ENCODE data around the gene RNF125.
"Not testable (repeated sequence)": the region's sequence is repeated elsewhere in the genome, so short reads cannot be mapped to it uniquely, and the experiment has no call there.

RNF125 gene

GRCh38 chr18:32056613-32057358, 38.2 kb downstream of the RNF125 start:
- Histone ChIP-seq H3K4me1 (ENCODE audit: control insufficient read depth, insufficient read depth, low read length, unreplicated experiment) (no peaks in the 10 kb centered on the region), H3K79me2 (ENCODE audit: control insufficient read depth, insufficient read depth, low read length, unreplicated experiment) (no peaks in the 10 kb centered on the region), H3K36me3 (ENCODE audit: insufficient read depth, low read length) (no peaks in the 10 kb centered on the region), H3K4me3 (ENCODE audit: low read depth, low read length) (no peak overlapping the region), H3K27ac (ENCODE audit: low read depth, low read length) (no peak overlapping the region), H3K27me3 (ENCODE audit: insufficient read depth, low read length) (no peaks in the 10 kb centered on the region), H2AFZ (ENCODE audit: low read length, unreplicated experiment) (no peak overlapping the region)

- H3K27me3 ChIP-seq (ENCODE audit: insufficient read depth, low read length), result no peaks in the 10 kb centered on the region
- no peaks in the 10 kb centered on the region for H3K79me2 ChIP-seq (ENCODE audit: control insufficient read depth, insufficient read depth, low read length, unreplicated experiment)
- no peak overlapping the region for H3K4me3 ChIP-seq (ENCODE audit: low read depth, low read length)
- no peak overlapping the region for H2AFZ ChIP-seq (ENCODE audit: low read length, unreplicated experiment)
- H3K4me1 ChIP-seq (ENCODE audit: control insufficient read depth, insufficient read depth, low read length, unreplicated experiment), result no peaks in the 10 kb centered on the region
- H3K36me3 ChIP-seq (ENCODE audit: insufficient read depth, low read length), result no peaks in the 10 kb centered on the region
- no peak overlapping the region for H3K27ac ChIP-seq (ENCODE audit: low read depth, low read length)
Observed at GRCh38 chr18:32057624-32058165, 39.1 kb downstream of the RNF125 start.

GRCh38 chr18:32060026-32060425, 41.4 kb downstream of the RNF125 start:
- Histone ChIP-seq H3K27me3 (ENCODE audit: insufficient read depth, low read length) (no peaks in the 10 kb centered on the region), H3K4me3 (ENCODE audit: low read depth, low read length) (no peak overlapping the region), H3K4me1 (ENCODE audit: control insufficient read depth, insufficient read depth, low read length, unreplicated experiment) (no peaks in the 10 kb centered on the region), H3K79me2 (ENCODE audit: control insufficient read depth, insufficient read depth, low read length, unreplicated experiment) (no peaks in the 10 kb centered on the region), H3K36me3 (ENCODE audit: insufficient read depth, low read length) (no peaks in the 10 kb centered on the region), H3K27ac (ENCODE audit: low read depth, low read length) (no peak overlapping the region), H2AFZ (ENCODE audit: low read length, unreplicated experiment) (no peak overlapping the region)

GRCh38 chr18:32067375-32068167, 48.9 kb downstream of the RNF125 start:
- H3K4me1 ChIP-seq (ENCODE audit: control insufficient read depth, insufficient read depth, low read length, unreplicated experiment), result no peaks in the 10 kb centered on the region
- H3K36me3 ChIP-seq (ENCODE audit: insufficient read depth, low read length), result no peaks in the 10 kb centered on the region
- H3K27ac ChIP-seq (ENCODE audit: low read depth, low read length), result no peak overlapping the region
- H3K27me3 ChIP-seq (ENCODE audit: insufficient read depth, low read length), result no peaks in the 10 kb centered on the region
- H3K79me2 ChIP-seq (ENCODE audit: control insufficient read depth, insufficient read depth, low read length, unreplicated experiment), result no peaks in the 10 kb centered on the region
- H3K4me3 ChIP-seq (ENCODE audit: low read depth, low read length), result no peak overlapping the region
- no peak overlapping the region for H2AFZ ChIP-seq (ENCODE audit: low read length, unreplicated experiment)

DNA sequence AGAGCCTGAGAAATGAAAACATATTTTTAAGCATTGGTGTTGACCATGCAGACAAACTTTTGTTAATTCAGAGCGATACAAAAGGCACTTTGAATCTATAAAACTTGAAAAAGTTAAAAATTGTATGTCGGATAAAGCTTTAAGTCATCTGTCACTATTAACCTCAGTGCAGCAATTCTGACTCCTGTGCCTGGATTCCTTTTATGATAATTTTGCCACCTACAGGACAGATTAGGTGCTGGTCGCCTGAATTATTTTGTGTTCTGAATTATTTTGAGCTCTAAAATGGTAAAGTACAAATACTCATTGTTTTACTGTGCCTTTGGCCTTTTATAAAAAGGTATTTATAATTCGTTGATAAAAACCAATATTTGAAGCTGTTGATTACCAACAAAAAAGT, 53.7 kb downstream of the RNF125 start:
- no peak overlapping the region for H3K27ac ChIP-seq (ENCODE audit: low read depth, low read length)
- no peaks in the 10 kb centered on the region for H3K79me2 ChIP-seq (ENCODE audit: control insufficient read depth, insufficient read depth, low read length, unreplicated experiment)
- H2AFZ ChIP-seq (ENCODE audit: low read length, unreplicated experiment), result no peak overlapping the region
- H3K4me3 ChIP-seq (ENCODE audit: low read depth, low read length), result no peak overlapping the region
- H3K4me1 ChIP-seq (ENCODE audit: control insufficient read depth, insufficient read depth, low read length, unreplicated experiment), result no peaks in the 10 kb centered on the region
- H3K27me3 ChIP-seq (ENCODE audit: insufficient read depth, low read length), result no peaks in the 10 kb centered on the region
- H3K36me3 ChIP-seq (ENCODE audit: insufficient read depth, low read length), result no peaks in the 10 kb centered on the region

DNA sequence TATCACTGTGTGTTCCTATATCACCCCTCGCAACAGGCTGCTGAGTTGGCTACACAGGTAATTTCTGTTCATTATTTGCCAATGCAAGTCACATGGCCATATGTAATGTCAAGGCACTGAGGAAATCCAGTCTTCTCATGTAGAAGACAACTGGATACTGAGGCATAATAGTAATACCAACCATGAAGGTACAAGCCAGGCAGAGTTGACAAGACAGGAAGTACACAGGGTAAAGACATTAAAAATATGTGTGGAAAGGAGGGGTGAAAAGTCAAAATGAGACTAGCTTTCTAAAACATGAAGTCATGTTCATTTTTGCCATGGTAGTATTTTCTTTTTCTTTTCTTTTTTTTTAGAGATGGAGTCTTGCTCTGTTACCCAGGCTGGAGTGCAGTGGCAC, 55.6 kb downstream of the RNF125 start:
- Histone ChIP-seq H2AFZ (ENCODE audit: low read length, unreplicated experiment) (no peak overlapping the region), H3K36me3 (ENCODE audit: insufficient read depth, low read length) (no peaks in the 10 kb centered on the region), H3K27ac (ENCODE audit: low read depth, low read length) (no peak overlapping the region), H3K27me3 (ENCODE audit: insufficient read depth, low read length) (no peaks in the 10 kb centered on the region), H3K79me2 (ENCODE audit: control insufficient read depth, insufficient read depth, low read length, unreplicated experiment) (no peaks in the 10 kb centered on the region), H3K4me3 (ENCODE audit: low read depth, low read length) (no peak overlapping the region), H3K4me1 (ENCODE audit: control insufficient read depth, insufficient read depth, low read length, unreplicated experiment) (no peaks in the 10 kb centered on the region)

GRCh38 chr18:32078845-32079244, 60.2 kb downstream of the RNF125 start:
- Histone ChIP-seq H3K27ac (ENCODE audit: low read depth, low read length) (no peak overlapping the region), H3K36me3 (ENCODE audit: insufficient read depth, low read length) (no peaks in the 10 kb centered on the region), H2AFZ (ENCODE audit: low read length, unreplicated experiment) (no peak overlapping the region), H3K4me1 (ENCODE audit: control insufficient read depth, insufficient read depth, low read length, unreplicated experiment) (no peaks in the 10 kb centered on the region), H3K27me3 (ENCODE audit: insufficient read depth, low read length) (no peaks in the 10 kb centered on the region), H3K4me3 (ENCODE audit: low read depth, low read length) (no peak overlapping the region), H3K79me2 (ENCODE audit: control insufficient read depth, insufficient read depth, low read length, unreplicated experiment) (no peaks in the 10 kb centered on the region)

DNA sequence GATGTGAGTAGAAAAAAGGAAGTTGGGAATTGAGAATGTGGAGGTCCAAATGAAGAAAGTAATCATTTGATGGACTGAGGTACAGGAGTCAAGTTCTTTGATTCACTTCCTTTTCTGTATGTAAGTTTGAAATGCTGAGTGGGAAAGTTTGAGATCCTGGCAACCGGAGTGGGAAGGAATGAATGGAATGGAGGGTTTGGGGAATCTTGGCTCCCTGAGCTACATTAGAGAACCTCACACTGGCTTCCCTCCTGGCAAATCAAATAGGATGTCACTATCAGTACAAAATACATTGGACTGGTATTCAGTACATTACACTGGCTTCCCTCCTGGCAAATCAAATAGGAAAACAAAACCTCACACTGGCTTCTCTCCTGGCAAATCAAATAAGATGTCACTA, 63.3 kb downstream of the RNF125 start:
- no peaks in the 10 kb centered on the region for H3K36me3 ChIP-seq (ENCODE audit: insufficient read depth, low read length)
- no peaks in the 10 kb centered on the region for H3K79me2 ChIP-seq (ENCODE audit: control insufficient read depth, insufficient read depth, low read length, unreplicated experiment)
- H3K4me3 ChIP-seq (ENCODE audit: low read depth, low read length), result no peak overlapping the region
- H3K27me3 ChIP-seq (ENCODE audit: insufficient read depth, low read length), result no peaks in the 10 kb centered on the region
- peaks cover 20% of the 10 kb centered on the region for H3K4me1 ChIP-seq (ENCODE audit: control insufficient read depth, insufficient read depth, low read length, unreplicated experiment)
- H2AFZ ChIP-seq (ENCODE audit: low read length, unreplicated experiment), result no peak overlapping the region
- H3K27ac ChIP-seq (ENCODE audit: low read depth, low read length), result no peak overlapping the region

DNA sequence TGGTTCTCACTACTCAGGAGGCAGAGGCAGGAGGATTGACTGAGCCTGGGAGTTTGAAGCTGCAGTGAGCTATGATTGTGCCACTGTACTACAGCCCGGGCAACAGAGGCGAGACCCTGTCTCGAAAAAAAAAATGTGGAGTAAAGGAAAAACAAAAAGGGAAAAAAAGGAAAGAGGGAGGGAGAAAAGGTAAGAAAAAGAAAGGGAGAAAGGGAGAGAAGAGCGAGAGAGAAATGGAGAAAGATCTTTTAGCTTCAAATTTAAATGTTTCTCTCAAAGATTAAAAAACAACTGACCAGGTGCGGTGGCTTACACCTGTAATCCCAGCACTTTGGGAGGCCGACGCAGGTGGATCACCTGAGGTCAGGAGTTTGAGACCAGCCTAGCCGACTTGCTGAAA, 65.2 kb downstream of the RNF125 start:
- peaks cover 25% of the 10 kb centered on the region for H3K4me1 ChIP-seq (ENCODE audit: control insufficient read depth, insufficient read depth, low read length, unreplicated experiment)
- H2AFZ ChIP-seq (ENCODE audit: low read length, unreplicated experiment), result no peak overlapping the region
- no peaks in the 10 kb centered on the region for H3K36me3 ChIP-seq (ENCODE audit: insufficient read depth, low read length)
- H3K4me3 ChIP-seq (ENCODE audit: low read depth, low read length), result no peak overlapping the region
- no peaks in the 10 kb centered on the region for H3K27me3 ChIP-seq (ENCODE audit: insufficient read depth, low read length)
- H3K79me2 ChIP-seq (ENCODE audit: control insufficient read depth, insufficient read depth, low read length, unreplicated experiment), result no peaks in the 10 kb centered on the region
- H3K27ac ChIP-seq (ENCODE audit: low read depth, low read length), result no peak overlapping the region

- H3K4me1 ChIP-seq (ENCODE audit: control insufficient read depth, insufficient read depth, low read length, unreplicated experiment), result peaks cover 25% of the 10 kb centered on the region
- H3K36me3 ChIP-seq (ENCODE audit: insufficient read depth, low read length), result no peaks in the 10 kb centered on the region
- no peaks in the 10 kb centered on the region for H3K79me2 ChIP-seq (ENCODE audit: control insufficient read depth, insufficient read depth, low read length, unreplicated experiment)
- peak overlapping the region; percentile 67 for H2AFZ ChIP-seq (ENCODE audit: low read length, unreplicated experiment)
- H3K27ac ChIP-seq (ENCODE audit: low read depth, low read length), result no peak overlapping the region
- no peak overlapping the region for H3K4me3 ChIP-seq (ENCODE audit: low read depth, low read length)
- no peaks in the 10 kb centered on the region for H3K27me3 ChIP-seq (ENCODE audit: insufficient read depth, low read length)
Observed at GRCh38 chr18:32086881-32087280, 68.3 kb downstream of the RNF125 start.

DNA sequence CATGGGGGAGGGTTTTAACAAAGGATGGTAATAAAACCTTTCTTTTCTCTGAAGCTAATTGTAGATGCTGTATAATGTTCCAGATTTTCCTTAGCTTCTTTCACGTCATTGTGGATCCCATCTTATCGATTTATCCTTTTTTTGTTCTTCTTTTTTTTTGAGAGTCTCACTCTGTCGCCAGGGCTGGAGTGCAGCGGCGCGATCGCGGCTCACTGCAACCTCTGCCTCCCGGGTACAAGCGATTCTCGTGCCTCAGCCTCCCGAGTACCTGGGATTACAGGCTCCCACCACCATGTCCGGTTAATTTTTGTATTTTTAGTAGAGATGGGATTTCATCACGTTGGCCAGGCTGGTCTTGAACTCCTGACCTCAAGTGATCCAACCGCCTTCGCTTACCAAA, 72.2 kb downstream of the RNF125 start:
- Histone ChIP-seq H3K79me2 (ENCODE audit: control insufficient read depth, insufficient read depth, low read length, unreplicated experiment) (peaks cover 33% of the 10 kb centered on the region), H3K4me1 (ENCODE audit: control insufficient read depth, insufficient read depth, low read length, unreplicated experiment) (peaks cover 23% of the 10 kb centered on the region)
- H2AFZ ChIP-seq (ENCODE audit: low read length, unreplicated experiment); H3K36me3 ChIP-seq (ENCODE audit: insufficient read depth, low read length); H3K27ac ChIP-seq (ENCODE audit: low read depth, low read length); H3K4me3 ChIP-seq (ENCODE audit: low read depth, low read length); H3K27me3 ChIP-seq (ENCODE audit: insufficient read depth, low read length): not testable (repeated sequence)

Measured in ACC112 (cell line).